Esophagus squamous epithelium (tissue), 5 donors: ENCODE measurements around the gene ZNF792. TPM values are rescaled to one million over a fixed set of nuclear protein-coding genes. Genes with fewer than 3 reads are reported as not detected.
"Not testable (repeated sequence)": the region's sequence is repeated elsewhere in the genome, so short reads cannot be mapped to it uniquely, and the experiment has no call there.

Source experiments
- DNase-seq: peaks from one replicate; lab custom pipeline; 2025; lab: John Stamatoyannopoulos, UW
- H3K27ac ChIP-seq, 4 donors: fragments of 200-600 bp; sonication (generic); one replicate each; pipeline ENCODE4 v1.5.1; 2016 to 2019; ENCODE audit warnings: mild to moderate bottlenecking in 1 of 4
- H3K27me3 ChIP-seq, 4 donors: fragments of 200-600 bp; sonication (generic); 1 replicate in 3 of 4; 2 replicates in 1 of 4; pipeline versions ENCODE4 v1.5.1 to v1.6.0; 2017 to 2021; ENCODE audit warnings: antibody characterized with exemption in 1 of 4
- H3K36me3 ChIP-seq, 3 donors: fragments of 200-600 bp; sonication (generic); one replicate each; pipeline ENCODE4 v1.5.1; 2016 to 2019
- H3K4me1 ChIP-seq, 3 donors: fragments of 200-600 bp; sonication (generic); one replicate each; pipeline ENCODE4 v1.5.1; 2017 to 2019
- H3K4me3 ChIP-seq, 4 donors: fragments of 200-600 bp; sonication (generic); 1 replicate in 3 of 4; 2 replicates in 1 of 4; pipeline ENCODE4 v1.5.1; 2016 to 2019; ENCODE audit warnings: mild to moderate bottlenecking in 2 of 4, moderate library complexity in 1 of 4
- H3K9me3 ChIP-seq, 3 donors: fragments of 200-600 bp; sonication (generic); one replicate each; pipeline ENCODE4 v1.5.1; 2016 to 2019
- CTCF ChIP-seq, 6 experiments: fragments of 450-650 bp in 4 of 6; fragments of 200-600 bp in 2 of 6; sonication (generic) in 2 of 6; IDR thresholded peaks; one replicate each; pipeline ENCODE4 v1.5.1; 2016 to 2019; ENCODE audit warnings: antibody characterized with exemption in 6 of 6, mild to moderate bottlenecking in 4 of 6, moderate library complexity in 4 of 6
- POLR2A ChIP-seq, 4 donors: fragments of 450-650 bp; IDR thresholded peaks; one replicate each; pipeline ENCODE4 v1.6.1; 2017; ENCODE audit warnings: antibody characterized with exemption in 4 of 4, mild to moderate bottlenecking in 4 of 4, moderate library complexity in 3 of 4
- WGBS, 2 donors: methylation state at CpG; one replicate each; pipeline ENCODE4 v1.1.5; 2018; 5-methylcytosine and 5-hydroxymethylcytosine counted together
- intact Hi-C: fragments of 100-400 bp; cut with DNase I; formaldehyde crosslinking; loops from one replicate; pipeline ENCODE4 v1.15.0; 2022
- total RNA-seq, 4 donors: library from RNA; depleted of rRNA; stranded (reverse); fragments of >200 nt; gene quantifications; one replicate each; pipeline ENCODE4 v1.1.0, GENCODE V29; 2016
- donor health status: DM: yes; HTN: yes; CAD: no.

ZNF792 gene
- total RNA-seq, 4 donors from 2014 or later, result 1.0 to 4.6 (median 2.7) TPM

GRCh38 chr19:34974646-34975045, 10.6 kb upstream of the ZNF792 start:
- no peak for DNase-seq
- H3K4me3 ChIP-seq, result no peak overlapping the region
- TF ChIP-seq POLR2A (IDR thresholded peaks at IDR 0.05), result no peak
- TF ChIP-seq CTCF (IDR thresholded peaks at IDR 0.05), result no peak
- peaks cover 0 to 9% (median 4%) of the 10 kb centered on the region in 3 donors for H3K4me1 ChIP-seq
- no peaks in the 10 kb centered on the region for H3K36me3 ChIP-seq
- no peak overlapping the region for H3K27ac ChIP-seq
- WGBS, 2 donors, result 50% methylated on average over 5 of the region's 5 CpGs
- peaks cover 0 to 8% (median 0%) of the 10 kb centered on the region in 4 donors for H3K27me3 ChIP-seq
- H3K9me3 ChIP-seq, result peaks cover 0 to 14% (median 0%) of the 10 kb centered on the region in 3 donors
- intact Hi-C loops, result no loop called here

GRCh38 chr19:34972163-34972705, 8.2 kb upstream of the ZNF792 start:
- no peaks in the 10 kb centered on the region for H3K36me3 ChIP-seq
- no peak for DNase-seq
- peaks cover 0 to 9% (median 4%) of the 10 kb centered on the region in 3 donors for H3K4me1 ChIP-seq
- 73 to 82% methylated on average over 5 of the region's 7 CpGs for WGBS, 2 donors
- no peak overlapping the region for H3K4me3 ChIP-seq
- peaks cover 0 to 8% (median 0%) of the 10 kb centered on the region in 4 donors for H3K27me3 ChIP-seq
- TF ChIP-seq POLR2A (IDR thresholded peaks at IDR 0.05) (no peak), CTCF (IDR thresholded peaks at IDR 0.05) (no peak)
- intact Hi-C loops, result loop anchor here (2.0 kb wide), 1 partner anchor 41 kb away; no protein-coding TSS in a partner anchor
- H3K9me3 ChIP-seq, result peaks cover 0 to 20% (median 0%) of the 10 kb centered on the region in 3 donors
- no peak overlapping the region for H3K27ac ChIP-seq

GRCh38 chr19:34970185-34970780, 6.3 kb upstream of the ZNF792 start:
- H3K4me1 ChIP-seq, H3K9me3 ChIP-seq, intact Hi-C loops, H3K27me3 ChIP-seq, H3K27ac ChIP-seq, H3K4me3 ChIP-seq, H3K36me3 ChIP-seq, DNase-seq: not testable (repeated sequence)
- WGBS, 2 donors, result 82 to 83% methylated on average over 10 to 12 of the region's 12 CpGs

- H3K4me3 ChIP-seq, result no peak overlapping the region
- peaks cover 0 to 9% (median 4%) of the 10 kb centered on the region in 3 donors for H3K4me1 ChIP-seq
- no peaks in the 10 kb centered on the region for H3K36me3 ChIP-seq
- TF ChIP-seq POLR2A (IDR thresholded peaks at IDR 0.05) (no peak), CTCF (IDR thresholded peaks at IDR 0.05) (no peak)
- WGBS, 2 donors, result 93 to 95% methylated on average over 3 to 6 of the region's 6 CpGs
- peaks cover 0 to 8% (median 0%) of the 10 kb centered on the region in 3 donors for H3K9me3 ChIP-seq
- peaks cover 0 to 8% (median 0%) of the 10 kb centered on the region in 4 donors for H3K27me3 ChIP-seq
- no peak for DNase-seq
- intact Hi-C loops, result no loop called here
- no peak overlapping the region for H3K27ac ChIP-seq
Measured at GRCh38 chr19:34969721-34970120, 5.7 kb upstream of the ZNF792 start.

- TF ChIP-seq CTCF (IDR thresholded peaks at IDR 0.05), result no peak
- no peak for TF ChIP-seq POLR2A (IDR thresholded peaks at IDR 0.05)
Measured at GRCh38 chr19:34967551-34967950, 3.5 kb upstream of the ZNF792 start.

GRCh38 chr19:34965505-34965904, 1.5 kb upstream of the ZNF792 start:
- H3K4me1 ChIP-seq, result peaks cover 0 to 31% (median 11%) of the 10 kb centered on the region in 3 donors
- H3K4me3 ChIP-seq, H3K27me3 ChIP-seq, DNase-seq, H3K27ac ChIP-seq, intact Hi-C loops: not testable (repeated sequence)
- H3K36me3 ChIP-seq, result peaks cover 0 to 14% (median 0%) of the 10 kb centered on the region in 3 donors
- peaks cover 0 to 19% (median 8%) of the 10 kb centered on the region in 3 donors for H3K9me3 ChIP-seq
- WGBS, 2 donors, result 55 to 69% methylated on average over 5 of the region's 5 CpGs

More at GRCh38 chr19:34967551-34967950, 3.5 kb upstream of the ZNF792 start:
- H3K4me1 ChIP-seq, result peaks cover 0 to 21% (median 3%) of the 10 kb centered on the region in 3 donors
- no peak overlapping the region for H3K4me3 ChIP-seq
- intact Hi-C loops, result no loop called here
- no peak overlapping the region for H3K27ac ChIP-seq
- 75 to 79% methylated on average over 6 of the region's 6 CpGs for WGBS, 2 donors
- H3K27me3 ChIP-seq, result no peaks in the 10 kb centered on the region
- peaks cover 0 to 8% (median 0%) of the 10 kb centered on the region in 3 donors for H3K9me3 ChIP-seq
- no peaks in the 10 kb centered on the region for H3K36me3 ChIP-seq
- DNase-seq, result no peak
